GM23338 (cell line): Measurements from ENCODE around the gene INPP5A. TPM values are rescaled to one million over a fixed set of nuclear protein-coding genes. Genes with fewer than 3 reads are reported as not detected.

Experiments
- ATAC-seq: fragments of 200-7000 bp; cut with Tn5 transposase; 3 replicates; pipeline ENCODE4 v1.9.1; 2020
- DNase-seq: peaks from one replicate; pipeline ENCODE4 v3.0.0-alpha.2; 2015; ENCODE audit warnings: low spot score
- H2AFZ ChIP-seq: fragments of 200-600 bp; sonication (generic); 2 replicates; pipeline ENCODE4 v1.8.0; 2016; ENCODE audit warnings: antibody characterized with exemption, mild to moderate bottlenecking, moderate library complexity
- H3F3A ChIP-seq: fragments of 200-600 bp; sonication (generic); replicated peaks from 2 replicates; pipeline ENCODE4 v1.8.0; 2017; ENCODE audit warnings: antibody characterized with exemption, mixed run types, low read depth
- H3K27ac ChIP-seq: fragments of 200-600 bp; sonication (generic); 2 replicates; pipeline ENCODE4 v1.6.1; 2016; ENCODE audit warnings: low read depth
- H3K27me3 ChIP-seq: fragments of 200-600 bp; sonication (generic); 2 replicates; pipeline ENCODE4 v1.8.0; 2016; ENCODE audit warnings: mild to moderate bottlenecking, mixed run types, moderate library complexity; ENCODE audit not compliant: insufficient read depth
- H3K36me3 ChIP-seq: fragments of 200-600 bp; sonication (generic); 2 replicates; pipeline ENCODE4 v1.8.0; 2016; ENCODE audit warnings: mild to moderate bottlenecking; ENCODE audit not compliant: insufficient read depth
- H3K4me1 ChIP-seq: fragments of 200-600 bp; sonication (generic); 2 replicates; pipeline ENCODE4 v1.8.0; 2016; ENCODE audit warnings: mild to moderate bottlenecking, moderate library complexity; ENCODE audit not compliant: insufficient read depth
- H3K4me2 ChIP-seq: fragments of 200-600 bp; sonication (generic); 2 replicates; pipeline ENCODE4 v1.7.1; 2017; ENCODE audit warnings: mixed run types
- H3K4me3 ChIP-seq: fragments of 200-600 bp; sonication (generic); 2 replicates; pipeline ENCODE4 v1.6.1; 2016; ENCODE audit warnings: mixed run types
- H3K79me2 ChIP-seq: fragments of 200-600 bp; sonication (generic); replicated peaks from 2 replicates; pipeline ENCODE4 v1.8.0; 2017; ENCODE audit warnings: mild to moderate bottlenecking; ENCODE audit not compliant: insufficient read depth
- H3K9me2 ChIP-seq: fragments of 200-600 bp; sonication (generic); 2 replicates; pipeline ENCODE4 v1.8.0; 2017; ENCODE audit not compliant: insufficient read depth
- H4K20me1 ChIP-seq: fragments of 200-600 bp; sonication (generic); replicated peaks from 2 replicates; pipeline ENCODE4 v1.8.0; 2017; ENCODE audit warnings: mild to moderate bottlenecking; ENCODE audit not compliant: insufficient read depth
- H3K27ac Mint-ChIP-seq: 2 replicates; pipeline ENCODE4 v1.8.0; 2020; ENCODE audit warnings: inconsistent platforms, mild to moderate bottlenecking, moderate library complexity, mixed read lengths
- H3K27me3 Mint-ChIP-seq: 3 replicates; pipeline ENCODE4 v1.8.0; 2022; ENCODE audit warnings: low read depth, mild to moderate bottlenecking, moderate library complexity, mixed read lengths, inconsistent platforms; ENCODE audit not compliant: insufficient read depth, poor library complexity
- H3K36me3 Mint-ChIP-seq: 3 replicates; pipeline ENCODE4 v1.8.0; 2021; ENCODE audit warnings: low read depth, mild to moderate bottlenecking, inconsistent platforms, moderate library complexity, mixed read lengths
- H3K4me1 Mint-ChIP-seq: 3 replicates; pipeline ENCODE4 v1.8.0; 2020; ENCODE audit warnings: mild to moderate bottlenecking, inconsistent platforms, mixed read lengths
- H3K4me3 Mint-ChIP-seq: 3 replicates; pipeline ENCODE4 v1.8.0; 2021; ENCODE audit warnings: moderate library complexity, mild to moderate bottlenecking, inconsistent platforms, mixed read lengths
- H3K9me3 Mint-ChIP-seq: 3 replicates; pipeline ENCODE4 v1.8.0; 2020; ENCODE audit warnings: moderate library complexity, mild to moderate bottlenecking, inconsistent platforms, mixed read lengths
- CREB1 ChIP-seq: fragments of 250-450 bp; sonication (Bioruptor Pico); IDR thresholded peaks from 2 replicates; pipeline ENCODE4 v1.5.0; 2020; ENCODE audit warnings: low read depth, mild to moderate bottlenecking, moderate library complexity
- ETS1 ChIP-seq: IDR thresholded peaks from 2 replicates; pipeline ENCODE4 v1.6.1; 2016; ENCODE audit warnings: antibody characterized with exemption
- EZH2 ChIP-seq: fragments of 200-600 bp; sonication (generic); IDR thresholded peaks from one replicate; pipeline ENCODE4 v1.8.0; 2017; ENCODE audit warnings: antibody characterized with exemption, mild to moderate bottlenecking, low read depth; ENCODE audit not compliant: unreplicated experiment
- EZH2phosphoT487 ChIP-seq: fragments of 200-600 bp; sonication (generic); IDR thresholded peaks from one replicate; pipeline ENCODE4 v1.8.1; 2018; ENCODE audit warnings: antibody characterized with exemption; ENCODE audit not compliant: unreplicated experiment
- JUNB ChIP-seq: IDR thresholded peaks from one replicate; pipeline ENCODE4 v1.6.1; 2016; ENCODE audit warnings: antibody characterized with exemption; ENCODE audit not compliant: unreplicated experiment
- NANOG ChIP-seq: IDR thresholded peaks from 2 replicates; pipeline ENCODE4 v1.6.1; 2016; ENCODE audit warnings: antibody characterized with exemption, borderline replicate concordance
- POLR2AphosphoS5 ChIP-seq: IDR thresholded peaks from 2 replicates; pipeline ENCODE4 v1.6.1; 2016; ENCODE audit warnings: antibody characterized with exemption, low read depth
- REST ChIP-seq: IDR thresholded peaks from one replicate; pipeline ENCODE4 v1.6.1; 2018; ENCODE audit warnings: antibody characterized with exemption; ENCODE audit not compliant: unreplicated experiment
- STAT1 ChIP-seq: IDR thresholded peaks from one replicate; pipeline ENCODE4 v1.6.1; 2016; ENCODE audit warnings: antibody characterized with exemption; ENCODE audit not compliant: unreplicated experiment
- ZNF114 ChIP-seq: fragments of 250-450 bp; sonication (Bioruptor Pico); IDR thresholded peaks from 2 replicates; pipeline ENCODE4 v1.5.0; 2020; ENCODE audit warnings: mild to moderate bottlenecking, moderate library complexity
- ZNF331 ChIP-seq: fragments of 250-450 bp; sonication (Bioruptor Pico); IDR thresholded peaks from 2 replicates; pipeline ENCODE4 v1.5.0; 2020; ENCODE audit warnings: low read depth, mild to moderate bottlenecking, moderate library complexity
- polyA plus RNA-seq: library from polyadenylated mRNA; unstranded; fragments of >200 nt; fragmentation: Nextera tagmentation; extraction: Ambion mirVana; gene quantifications from 2 replicates; pipeline ENCODE4 v1.2.1, GENCODE V29; 2016
- total RNA-seq: library from RNA; depleted of rRNA; stranded (reverse); fragments of >200 nt; shearing (Covaris generic); gene quantifications from 2 replicates; pipeline ENCODE4 v1.2.3, GENCODE V29; 2014
- TF ChIP-seq, protein P1 (sequence below), 2 experiments: fragments of 200-600 bp in 1 of 2; sonication (generic) in 1 of 2; conservative IDR thresholded peaks; 2 replicates each; pipeline versions ENCODE4 v1.5.1 to v1.6.1; 2016 to 2017; ENCODE audit warnings: antibody characterized with exemption in 2 of 2, low read depth in 2 of 2, mild to moderate bottlenecking in 2 of 2, moderate library complexity in 1 of 2
- TF ChIP-seq, protein P2 (sequence below): fragments of 250-450 bp; sonication (Bioruptor Pico); IDR thresholded peaks from 2 replicates; pipeline ENCODE4 v1.5.0; 2020; ENCODE audit warnings: mild to moderate bottlenecking, moderate library complexity

INPP5A gene
- total and polyA plus RNA-seq, 2 experiments from 2014 or later = 5.9 to 40.6 TPM

GRCh38 chr10:132504501-132505272, 32.9 kb upstream of the INPP5A start:
- H3K27ac ChIP-seq = no peak overlapping the region
- no peaks in the 10 kb centered on the region for H3K4me1 Mint-ChIP-seq
- no peak overlapping the region for H3K4me3 ChIP-seq
- H3K4me1 ChIP-seq = no peaks in the 10 kb centered on the region
- no peaks in the 10 kb centered on the region for H3K9me2 ChIP-seq
- H3K27me3 ChIP-seq = no peaks in the 10 kb centered on the region
- no peak for DNase-seq
- no peaks in the 10 kb centered on the region for H3K9me3 Mint-ChIP-seq
- TF ChIP-seq EZH2phosphoT487 = no peak
- TF ChIP-seq EZH2 = no peak
- TF ChIP-seq ZNF114 (CRISPR knock-in tag) = no peak
- TF ChIP-seq ZNF331 (CRISPR knock-in tag) = no peak
- no peak for TF ChIP-seq STAT1
- TF ChIP-seq JUNB = no peak
- TF ChIP-seq ETS1 = no peak
- no peak for TF ChIP-seq NANOG
- no peak for TF ChIP-seq POLR2AphosphoS5
- TF ChIP-seq, protein P1, sequence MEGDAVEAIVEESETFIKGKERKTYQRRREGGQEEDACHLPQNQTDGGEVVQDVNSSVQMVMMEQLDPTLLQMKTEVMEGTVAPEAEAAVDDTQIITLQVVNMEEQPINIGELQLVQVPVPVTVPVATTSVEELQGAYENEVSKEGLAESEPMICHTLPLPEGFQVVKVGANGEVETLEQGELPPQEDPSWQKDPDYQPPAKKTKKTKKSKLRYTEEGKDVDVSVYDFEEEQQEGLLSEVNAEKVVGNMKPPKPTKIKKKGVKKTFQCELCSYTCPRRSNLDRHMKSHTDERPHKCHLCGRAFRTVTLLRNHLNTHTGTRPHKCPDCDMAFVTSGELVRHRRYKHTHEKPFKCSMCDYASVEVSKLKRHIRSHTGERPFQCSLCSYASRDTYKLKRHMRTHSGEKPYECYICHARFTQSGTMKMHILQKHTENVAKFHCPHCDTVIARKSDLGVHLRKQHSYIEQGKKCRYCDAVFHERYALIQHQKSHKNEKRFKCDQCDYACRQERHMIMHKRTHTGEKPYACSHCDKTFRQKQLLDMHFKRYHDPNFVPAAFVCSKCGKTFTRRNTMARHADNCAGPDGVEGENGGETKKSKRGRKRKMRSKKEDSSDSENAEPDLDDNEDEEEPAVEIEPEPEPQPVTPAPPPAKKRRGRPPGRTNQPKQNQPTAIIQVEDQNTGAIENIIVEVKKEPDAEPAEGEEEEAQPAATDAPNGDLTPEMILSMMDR (conservative IDR thresholded peaks at IDR 0.05; ENCODE audit: low read depth in 2 of 2) = no peak
- TF ChIP-seq, protein P2, sequence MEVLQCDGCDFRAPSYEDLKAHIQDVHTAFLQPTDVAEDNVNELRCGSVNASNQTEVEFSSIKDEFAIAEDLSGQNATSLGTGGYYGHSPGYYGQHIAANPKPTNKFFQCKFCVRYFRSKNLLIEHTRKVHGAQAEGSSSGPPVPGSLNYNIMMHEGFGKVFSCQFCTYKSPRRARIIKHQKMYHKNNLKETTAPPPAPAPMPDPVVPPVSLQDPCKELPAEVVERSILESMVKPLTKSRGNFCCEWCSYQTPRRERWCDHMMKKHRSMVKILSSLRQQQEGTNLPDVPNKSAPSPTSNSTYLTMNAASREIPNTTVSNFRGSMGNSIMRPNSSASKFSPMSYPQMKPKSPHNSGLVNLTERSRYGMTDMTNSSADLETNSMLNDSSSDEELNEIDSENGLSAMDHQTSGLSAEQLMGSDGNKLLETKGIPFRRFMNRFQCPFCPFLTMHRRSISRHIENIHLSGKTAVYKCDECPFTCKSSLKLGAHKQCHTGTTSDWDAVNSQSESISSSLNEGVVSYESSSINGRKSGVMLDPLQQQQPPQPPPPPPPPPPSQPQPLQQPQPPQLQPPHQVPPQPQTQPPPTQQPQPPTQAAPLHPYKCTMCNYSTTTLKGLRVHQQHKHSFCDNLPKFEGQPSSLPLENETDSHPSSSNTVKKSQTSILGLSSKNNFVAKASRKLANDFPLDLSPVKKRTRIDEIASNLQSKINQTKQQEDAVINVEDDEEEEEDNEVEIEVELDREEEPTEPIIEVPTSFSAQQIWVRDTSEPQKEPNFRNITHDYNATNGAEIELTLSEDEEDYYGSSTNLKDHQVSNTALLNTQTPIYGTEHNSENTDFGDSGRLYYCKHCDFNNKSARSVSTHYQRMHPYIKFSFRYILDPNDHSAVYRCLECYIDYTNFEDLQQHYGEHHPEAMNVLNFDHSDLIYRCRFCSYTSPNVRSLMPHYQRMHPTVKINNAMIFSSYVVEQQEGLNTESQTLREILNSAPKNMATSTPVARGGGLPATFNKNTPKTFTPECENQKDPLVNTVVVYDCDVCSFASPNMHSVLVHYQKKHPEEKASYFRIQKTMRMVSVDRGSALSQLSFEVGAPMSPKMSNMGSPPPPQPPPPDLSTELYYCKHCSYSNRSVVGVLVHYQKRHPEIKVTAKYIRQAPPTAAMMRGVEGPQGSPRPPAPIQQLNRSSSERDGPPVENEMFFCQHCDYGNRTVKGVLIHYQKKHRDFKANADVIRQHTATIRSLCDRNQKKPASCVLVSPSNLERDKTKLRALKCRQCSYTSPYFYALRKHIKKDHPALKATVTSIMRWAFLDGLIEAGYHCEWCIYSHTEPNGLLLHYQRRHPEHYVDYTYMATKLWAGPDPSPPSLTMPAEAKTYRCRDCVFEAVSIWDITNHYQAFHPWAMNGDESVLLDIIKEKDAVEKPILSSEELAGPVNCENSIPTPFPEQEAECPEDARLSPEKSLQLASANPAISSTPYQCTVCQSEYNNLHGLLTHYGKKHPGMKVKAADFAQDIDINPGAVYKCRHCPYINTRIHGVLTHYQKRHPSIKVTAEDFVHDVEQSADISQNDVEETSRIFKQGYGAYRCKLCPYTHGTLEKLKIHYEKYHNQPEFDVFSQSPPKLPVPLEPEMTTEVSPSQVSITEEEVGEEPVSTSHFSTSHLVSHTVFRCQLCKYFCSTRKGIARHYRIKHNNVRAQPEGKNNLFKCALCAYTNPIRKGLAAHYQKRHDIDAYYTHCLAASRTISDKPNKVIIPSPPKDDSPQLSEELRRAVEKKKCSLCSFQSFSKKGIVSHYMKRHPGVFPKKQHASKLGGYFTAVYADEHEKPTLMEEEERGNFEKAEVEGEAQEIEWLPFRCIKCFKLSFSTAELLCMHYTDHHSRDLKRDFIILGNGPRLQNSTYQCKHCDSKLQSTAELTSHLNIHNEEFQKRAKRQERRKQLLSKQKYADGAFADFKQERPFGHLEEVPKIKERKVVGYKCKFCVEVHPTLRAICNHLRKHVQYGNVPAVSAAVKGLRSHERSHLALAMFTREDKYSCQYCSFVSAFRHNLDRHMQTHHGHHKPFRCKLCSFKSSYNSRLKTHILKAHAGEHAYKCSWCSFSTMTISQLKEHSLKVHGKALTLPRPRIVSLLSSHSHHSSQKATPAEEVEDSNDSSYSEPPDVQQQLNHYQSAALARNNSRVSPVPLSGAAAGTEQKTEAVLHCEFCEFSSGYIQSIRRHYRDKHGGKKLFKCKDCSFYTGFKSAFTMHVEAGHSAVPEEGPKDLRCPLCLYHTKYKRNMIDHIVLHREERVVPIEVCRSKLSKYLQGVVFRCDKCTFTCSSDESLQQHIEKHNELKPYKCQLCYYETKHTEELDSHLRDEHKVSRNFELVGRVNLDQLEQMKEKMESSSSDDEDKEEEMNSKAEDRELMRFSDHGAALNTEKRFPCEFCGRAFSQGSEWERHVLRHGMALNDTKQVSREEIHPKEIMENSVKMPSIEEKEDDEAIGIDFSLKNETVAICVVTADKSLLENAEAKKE = no peak
- no peak for TF ChIP-seq REST
- no peak for TF ChIP-seq CREB1 (CRISPR knock-in tag)
- H3F3A ChIP-seq = no peaks in the 10 kb centered on the region
- no peak for ATAC-seq
- no peaks in the 10 kb centered on the region for H3K36me3 ChIP-seq
- H3K27me3 Mint-ChIP-seq = peaks cover 6% of the 10 kb centered on the region
- no peaks in the 10 kb centered on the region for H3K79me2 ChIP-seq
- no peaks in the 10 kb centered on the region for H3K36me3 Mint-ChIP-seq
- no peak overlapping the region for H3K4me2 ChIP-seq
- no peaks in the 10 kb centered on the region for H4K20me1 ChIP-seq
- no peak overlapping the region for H3K4me3 Mint-ChIP-seq
- H2AFZ ChIP-seq = no peak overlapping the region
- H3K27ac Mint-ChIP-seq = no peak overlapping the region
